SH-SY5Y (cell line): ENCODE results near the gene RHBDF1.

ENCODE experiments used
- GATA2 ChIP-seq: IDR thresholded peaks from 2 replicates; pipeline ENCODE4 v1.6.1; 2011; ENCODE audit warnings: mild to moderate bottlenecking, low read depth, low read length
- GATA3 ChIP-seq: IDR thresholded peaks from 2 replicates; pipeline ENCODE4 v1.6.1; 2011; ENCODE audit warnings: low read depth, mild to moderate bottlenecking, low read length, moderate library complexity

The RHBDF1 gene

GRCh38 chr16:9903-10665 is 62.3 kb downstream of the RHBDF1 start:
- TF ChIP-seq GATA2 (no peak), GATA3 (no peak)
